ENCODE measurements around the gene SNX13. TPM values are rescaled to one million over a fixed set of nuclear protein-coding genes. Genes with fewer than 3 reads are reported as not detected.
"Not testable (repeated sequence)": the region's sequence is repeated elsewhere in the genome, so short reads cannot be mapped to it uniquely, and the experiment has no call there.

Gene SNX13
- total RNA-seq, 1 experiment from 2014 or later: 36.1 TPM

DNA sequence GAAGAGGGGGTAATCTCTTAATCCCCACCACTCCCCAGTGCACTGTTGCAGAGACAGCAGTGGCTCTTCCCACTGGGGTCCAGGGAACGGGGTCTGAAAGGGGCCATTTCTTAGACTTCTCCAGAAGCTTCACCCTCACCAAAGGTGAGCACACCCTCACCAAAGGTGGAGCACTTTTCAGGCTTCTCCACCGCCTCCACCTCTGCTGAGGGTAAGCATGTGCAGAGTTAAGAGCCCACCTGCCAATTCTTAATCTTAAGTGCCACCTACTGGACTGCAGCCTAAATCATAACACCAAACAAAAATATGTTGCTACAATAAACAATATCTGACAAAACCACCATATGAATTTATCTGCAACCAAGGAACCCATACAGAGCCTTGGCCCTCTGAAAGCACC lies 27.0 kb downstream of the SNX13 start:
- DNase-seq (ENCODE audit: low read depth): no peak

DNA sequence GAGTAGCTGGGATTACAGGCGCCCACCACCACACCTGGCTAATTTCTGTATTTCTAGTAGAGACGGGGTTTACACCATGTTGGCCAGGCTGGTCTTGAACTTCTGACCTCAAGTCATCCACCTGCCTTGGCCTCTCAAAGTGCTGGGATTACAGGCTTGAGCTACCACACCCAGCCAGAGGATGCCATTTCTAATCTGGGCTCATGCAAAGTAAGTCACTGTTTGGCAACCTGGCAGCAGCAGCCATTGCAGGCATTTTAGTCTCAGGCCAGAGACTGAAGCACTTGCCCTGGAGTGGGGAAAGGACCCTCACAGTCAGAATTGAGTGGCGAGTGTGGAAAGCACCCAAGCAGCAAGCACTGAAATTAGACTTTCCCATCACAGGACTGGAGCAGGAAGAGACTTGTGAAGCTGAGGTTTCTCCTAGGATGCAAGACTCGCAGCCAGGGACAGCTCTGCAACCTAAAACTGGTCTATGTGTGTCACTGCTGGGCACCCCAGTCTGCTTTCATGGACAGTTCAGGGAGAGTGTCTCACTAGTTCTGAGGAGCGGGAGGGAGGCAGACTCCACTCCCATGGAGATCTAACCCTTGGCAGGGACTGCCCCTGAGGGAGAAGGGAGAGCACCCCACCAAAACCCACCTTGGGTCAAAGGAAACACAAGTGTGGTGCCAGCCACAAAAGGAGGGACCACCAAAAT lies 27.6 kb downstream of the SNX13 start:
- no peak for DNase-seq (ENCODE audit: low read depth)

DNA sequence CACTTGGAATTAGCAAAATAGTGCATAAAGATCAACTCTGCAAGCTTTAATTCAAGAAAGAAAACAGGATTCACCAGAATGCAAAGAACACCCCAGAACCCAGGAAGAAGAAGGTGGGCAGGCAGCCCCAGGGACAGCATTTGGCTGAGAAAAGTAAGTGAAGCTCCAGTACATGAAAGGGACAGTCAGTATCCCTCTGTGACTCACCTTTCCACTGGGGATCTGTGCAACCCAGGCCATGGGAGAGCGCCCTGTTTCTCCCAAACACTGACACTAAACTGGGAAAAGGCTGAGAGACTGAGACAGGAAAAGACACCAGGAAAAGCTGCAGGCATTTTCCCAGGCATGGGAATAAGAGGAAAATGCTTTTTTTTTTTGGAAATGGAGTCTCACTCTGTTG lies 28.2 kb downstream of the SNX13 start:
- DNase-seq (ENCODE audit: low read depth): peak; percentile 17

DNA sequence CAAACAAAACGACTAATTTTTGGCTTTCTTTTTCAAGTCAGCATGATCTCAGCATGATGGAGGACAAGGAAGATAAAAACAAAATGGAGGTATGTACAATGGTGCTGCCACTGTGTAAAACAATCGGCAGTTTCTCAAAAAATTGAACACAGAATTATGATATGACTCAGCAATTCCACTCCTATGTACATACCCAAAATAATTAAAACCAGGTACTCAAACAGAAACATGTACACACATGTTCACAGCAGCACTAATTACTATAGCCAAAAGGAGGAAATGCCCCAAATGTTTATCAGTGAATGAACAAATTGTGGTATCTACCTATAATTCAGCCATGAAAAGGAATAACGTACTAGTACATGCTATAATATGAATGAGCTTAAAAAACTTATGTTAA lies 29.9 kb downstream of the SNX13 start:
- DNase-seq (ENCODE audit: low read depth): no peak

DNA sequence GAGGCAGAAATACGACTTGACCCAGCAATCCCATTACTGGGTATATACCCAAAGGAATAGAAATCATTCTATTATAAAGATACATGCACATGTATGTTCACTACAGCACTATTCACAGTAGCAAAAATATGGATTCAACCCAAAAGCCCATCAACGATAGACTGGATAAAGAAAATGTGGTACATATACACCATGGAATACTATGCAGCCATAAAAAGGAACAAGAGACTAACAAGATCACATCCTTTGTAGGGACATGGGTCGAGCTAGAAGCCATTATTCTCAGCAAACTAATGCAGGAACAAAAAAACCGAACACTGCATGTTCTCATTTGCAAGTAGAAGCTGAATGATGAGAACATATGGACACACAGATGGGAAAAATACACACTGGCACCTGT lies 31.0 kb downstream of the SNX13 start:
- DNase-seq (ENCODE audit: low read depth): not testable (repeated sequence)

DNA sequence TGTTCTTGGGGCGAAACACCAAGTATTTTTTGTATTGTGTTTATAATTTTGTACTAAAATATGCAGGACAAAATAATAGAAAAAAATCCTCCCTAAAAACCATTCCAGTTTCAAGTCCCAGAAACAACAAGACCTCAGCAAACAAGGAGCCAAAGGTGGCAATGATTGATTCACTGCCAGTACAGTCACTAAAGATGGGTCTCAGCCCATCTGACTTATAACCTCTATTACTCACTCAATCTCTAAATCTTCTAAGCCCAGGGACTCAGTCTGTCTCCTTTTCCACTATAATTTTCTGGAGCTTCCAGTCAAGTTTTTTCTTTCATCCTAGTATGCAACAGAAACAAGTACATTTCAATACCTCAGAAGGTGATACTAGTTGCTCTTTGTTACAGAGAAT lies 33.3 kb downstream of the SNX13 start:
- peak; percentile 70 for DNase-seq (ENCODE audit: low read depth)

DNA sequence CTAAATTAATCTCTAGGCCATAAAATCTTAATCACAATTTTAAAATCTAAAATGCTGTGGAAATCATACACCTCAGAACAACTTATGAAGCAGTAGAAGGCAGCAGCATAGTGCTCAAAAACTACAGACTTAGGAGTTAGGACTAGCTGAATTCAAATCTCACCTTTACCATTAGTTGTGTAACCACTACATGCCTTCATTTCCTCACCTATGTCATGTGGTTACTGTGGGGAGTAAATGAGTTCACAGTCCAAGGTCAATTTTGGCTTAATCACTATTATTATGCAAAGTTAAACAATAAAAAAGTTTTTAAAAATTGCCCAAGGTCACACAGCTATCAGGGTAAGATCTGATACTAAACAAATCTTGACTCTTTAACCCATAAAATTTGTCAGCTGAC lies 37.0 kb downstream of the SNX13 start:
- DNase-seq (ENCODE audit: low read depth): no peak

DNA sequence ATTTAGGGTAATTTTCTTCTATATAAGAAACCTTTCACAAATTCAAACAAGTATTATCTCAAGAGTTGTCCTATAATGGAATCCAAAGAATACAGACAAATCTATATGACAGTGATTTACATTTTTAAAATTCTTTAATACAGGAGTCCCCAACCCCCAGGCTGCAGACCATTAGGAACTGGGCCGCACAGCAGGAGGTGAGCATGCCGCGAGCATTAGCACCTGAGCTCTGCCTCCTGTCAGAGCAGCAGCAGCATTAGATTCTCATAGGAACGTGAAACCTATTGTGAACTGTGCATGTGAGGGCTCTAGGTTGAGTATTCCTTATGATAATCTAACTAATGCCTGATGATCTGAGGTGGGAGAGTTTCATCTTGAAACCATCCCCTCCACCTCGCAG lies 37.7 kb downstream of the SNX13 start:
- no peak for DNase-seq (ENCODE audit: low read depth)

DNA sequence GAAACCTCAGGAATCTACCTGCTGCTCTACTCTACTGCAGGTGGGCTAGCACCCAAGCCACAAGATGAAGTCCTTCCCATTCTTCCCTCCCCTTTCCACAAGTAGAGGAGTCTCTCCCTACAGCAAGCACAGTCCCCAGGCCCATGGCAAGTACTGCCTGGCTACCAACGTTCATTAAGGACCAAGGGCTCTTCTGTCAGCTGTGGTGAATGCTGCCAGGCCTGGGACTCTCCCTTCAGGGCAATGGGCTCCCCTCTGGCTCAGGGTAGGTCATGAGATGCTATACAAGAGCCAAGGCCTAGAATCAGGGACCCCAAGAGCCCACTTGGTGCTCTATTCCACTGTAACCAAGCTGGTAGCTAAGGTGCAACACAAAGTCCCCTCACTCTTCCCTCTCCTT lies 39.8 kb downstream of the SNX13 start:
- no peak for DNase-seq (ENCODE audit: low read depth)

DNA sequence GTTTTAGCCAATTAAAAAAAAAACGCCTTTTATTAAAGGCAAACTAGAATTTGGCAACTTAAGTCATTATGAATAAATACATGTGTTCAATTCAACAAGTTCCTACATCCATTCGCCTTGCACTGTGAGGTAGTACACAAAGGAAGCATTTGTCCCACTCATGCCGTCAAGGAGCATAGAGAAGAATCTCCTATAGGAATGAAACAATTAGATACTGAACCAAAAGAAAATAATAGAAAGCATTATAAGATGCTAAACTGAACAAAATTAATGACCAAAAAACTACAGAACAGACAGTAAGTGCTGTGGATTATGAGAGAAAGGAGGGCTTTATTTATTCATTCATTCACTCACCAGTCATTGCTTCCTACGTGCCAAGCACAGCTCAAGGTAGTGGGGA lies 42.2 kb downstream of the SNX13 start:
- no peak for DNase-seq (ENCODE audit: low read depth)

DNA sequence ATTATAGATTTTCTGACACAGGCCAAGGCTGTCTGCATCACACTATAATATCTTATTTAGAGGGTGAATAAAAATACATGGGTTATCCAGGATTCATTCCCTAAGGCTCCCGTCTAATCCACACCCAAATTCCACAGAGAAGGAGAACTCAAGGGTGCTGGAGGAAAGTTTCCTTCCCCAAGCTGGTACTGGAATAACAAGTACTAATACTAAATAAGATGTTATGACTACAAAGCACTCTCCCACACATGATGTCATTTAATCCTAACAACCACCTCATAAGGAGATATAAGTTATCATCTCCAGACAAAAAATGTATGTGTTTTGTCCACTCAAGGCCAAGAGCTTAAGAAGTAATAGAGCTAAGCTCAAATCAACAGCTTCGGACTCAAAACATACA lies 53.0 kb downstream of the SNX13 start:
- DNase-seq (ENCODE audit: low read depth): no peak

DNA sequence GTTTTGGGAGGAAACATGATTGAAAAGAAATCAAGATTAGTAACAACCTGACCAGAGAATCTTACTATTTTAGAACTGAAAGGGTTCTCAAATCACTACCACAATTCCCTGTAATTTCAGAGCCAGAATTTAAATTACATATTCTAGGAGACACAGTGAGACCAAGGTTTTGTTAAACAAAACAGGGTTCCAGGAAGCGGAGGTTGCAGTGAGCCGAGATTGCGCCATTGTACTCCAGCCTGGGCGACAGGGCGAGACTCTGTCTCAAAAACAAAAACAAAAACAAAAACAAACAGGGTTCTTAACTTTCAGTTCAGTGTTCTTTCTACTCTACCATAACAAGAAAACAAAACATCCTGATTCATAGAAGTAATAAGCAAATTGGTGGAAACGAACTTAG lies 57.6 kb downstream of the SNX13 start:
- DNase-seq (ENCODE audit: low read depth): no peak

DNA sequence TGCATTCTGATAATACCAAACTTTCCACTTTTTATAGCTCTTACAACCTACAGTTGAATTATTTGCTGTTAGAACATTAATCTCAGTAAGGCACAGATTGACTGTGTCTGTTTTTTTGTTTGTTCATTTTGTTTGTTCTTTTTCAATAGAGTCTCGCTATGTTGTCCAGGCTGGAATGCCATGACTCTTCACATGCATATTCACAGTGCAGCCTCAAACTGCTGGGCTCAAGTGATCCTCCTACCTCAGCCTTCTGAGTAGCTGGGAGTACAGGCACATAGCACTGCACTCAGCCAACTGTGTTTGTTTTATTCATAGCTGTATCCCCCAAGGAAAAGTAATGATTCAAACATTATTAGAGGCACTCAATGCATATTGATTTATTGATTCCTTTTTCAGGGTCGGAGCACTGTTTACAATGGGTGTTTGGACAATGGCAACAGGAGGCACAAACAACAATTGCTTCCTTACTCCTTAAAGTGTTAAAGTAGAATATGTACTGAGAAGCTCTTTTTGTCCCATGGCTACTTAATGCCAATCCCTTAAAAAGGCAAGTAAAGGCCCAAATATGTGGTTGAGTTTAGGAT lies 61.1 kb downstream of the SNX13 start:
- DNase-seq (ENCODE audit: low read depth): no peak

DNA sequence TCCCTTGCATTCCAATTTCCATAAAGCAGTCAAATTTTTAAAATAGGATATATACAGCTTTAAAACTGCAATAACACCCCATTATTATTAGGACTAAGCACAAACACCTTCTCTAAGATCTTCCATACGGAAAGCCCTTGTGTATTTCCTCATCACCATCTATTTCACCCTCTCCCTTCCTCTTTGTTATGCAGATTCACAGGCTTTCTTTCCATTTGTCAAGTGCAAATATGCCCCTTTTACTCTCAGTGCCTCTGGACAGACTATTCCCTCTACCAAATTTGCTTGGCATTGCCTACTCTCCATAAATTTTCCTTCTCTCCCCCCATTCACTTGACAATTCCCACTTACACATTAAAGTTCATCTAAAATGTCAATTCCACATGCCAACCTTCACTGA lies 61.7 kb downstream of the SNX13 start:
- DNase-seq (ENCODE audit: low read depth): no peak

DNA sequence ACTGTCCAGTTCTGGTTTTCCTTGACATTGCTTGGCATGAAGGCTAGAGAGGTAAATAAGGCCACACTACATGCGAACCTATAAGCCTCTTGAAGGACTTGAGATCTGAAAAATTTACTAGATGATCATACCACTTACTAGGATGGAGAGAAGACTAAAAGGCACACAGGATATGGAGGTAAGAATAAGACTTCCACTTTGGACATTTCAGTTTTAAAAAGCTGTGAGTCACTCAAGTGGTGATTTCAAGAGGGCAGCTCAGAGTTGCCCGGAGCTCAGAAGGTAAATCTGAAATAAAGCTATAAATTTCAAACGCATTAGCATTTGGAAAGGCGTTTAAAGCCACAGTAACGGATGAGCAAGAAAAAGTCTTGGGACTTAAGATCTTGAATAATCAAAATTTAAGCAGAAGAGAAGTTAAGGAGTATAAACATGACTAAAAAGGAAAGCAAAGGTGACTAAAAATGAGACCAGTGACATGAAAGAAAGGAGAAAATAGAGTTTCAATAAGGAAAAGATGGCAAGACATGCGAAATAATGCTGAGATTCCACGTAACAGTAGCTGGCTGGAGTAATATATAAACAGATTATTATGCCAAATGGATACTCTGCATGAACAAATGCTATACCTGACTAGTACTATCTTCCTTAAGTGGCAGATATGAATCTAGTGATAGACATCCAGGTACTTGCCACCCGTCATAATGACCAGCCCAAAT lies 68.3 kb downstream of the SNX13 start:
- no peak for DNase-seq (ENCODE audit: low read depth)

DNA sequence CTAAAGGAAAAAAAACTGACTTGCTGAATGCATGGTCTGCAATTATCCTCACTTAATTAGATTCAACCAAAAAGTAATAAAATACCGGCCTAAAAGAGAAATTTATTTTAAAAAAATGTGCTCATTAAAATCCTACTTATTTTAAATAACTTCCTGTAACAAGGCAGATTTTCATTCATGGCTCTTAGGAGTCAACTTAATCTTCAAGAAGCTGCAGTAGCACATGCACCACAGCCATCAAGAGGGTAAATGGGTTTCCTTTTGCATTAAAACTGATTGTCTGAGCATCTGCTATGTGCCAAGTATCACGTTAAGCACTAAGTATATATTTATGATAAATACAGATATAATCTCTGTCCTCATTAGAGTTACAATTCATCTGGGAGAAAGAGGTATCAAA lies 69.9 kb downstream of the SNX13 start:
- no peak for DNase-seq (ENCODE audit: low read depth)

DNA sequence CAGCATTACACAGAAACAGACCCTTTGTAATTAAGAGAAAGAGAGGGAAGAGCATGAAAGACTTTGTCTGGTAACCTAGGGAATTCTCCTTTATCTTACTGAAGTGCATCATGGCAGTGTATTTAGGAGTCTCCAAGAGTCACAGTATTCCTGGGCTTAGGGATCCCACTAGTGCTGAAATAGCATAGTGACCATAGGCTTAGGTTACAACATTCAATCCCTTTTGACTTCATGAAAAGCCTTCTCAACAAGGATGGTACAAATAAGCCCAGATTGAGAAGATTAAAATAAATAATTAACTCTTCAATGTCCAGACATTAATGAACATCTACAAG lies 76.5 kb downstream of the SNX13 start:
- DNase-seq (ENCODE audit: low read depth): no peak

DNA sequence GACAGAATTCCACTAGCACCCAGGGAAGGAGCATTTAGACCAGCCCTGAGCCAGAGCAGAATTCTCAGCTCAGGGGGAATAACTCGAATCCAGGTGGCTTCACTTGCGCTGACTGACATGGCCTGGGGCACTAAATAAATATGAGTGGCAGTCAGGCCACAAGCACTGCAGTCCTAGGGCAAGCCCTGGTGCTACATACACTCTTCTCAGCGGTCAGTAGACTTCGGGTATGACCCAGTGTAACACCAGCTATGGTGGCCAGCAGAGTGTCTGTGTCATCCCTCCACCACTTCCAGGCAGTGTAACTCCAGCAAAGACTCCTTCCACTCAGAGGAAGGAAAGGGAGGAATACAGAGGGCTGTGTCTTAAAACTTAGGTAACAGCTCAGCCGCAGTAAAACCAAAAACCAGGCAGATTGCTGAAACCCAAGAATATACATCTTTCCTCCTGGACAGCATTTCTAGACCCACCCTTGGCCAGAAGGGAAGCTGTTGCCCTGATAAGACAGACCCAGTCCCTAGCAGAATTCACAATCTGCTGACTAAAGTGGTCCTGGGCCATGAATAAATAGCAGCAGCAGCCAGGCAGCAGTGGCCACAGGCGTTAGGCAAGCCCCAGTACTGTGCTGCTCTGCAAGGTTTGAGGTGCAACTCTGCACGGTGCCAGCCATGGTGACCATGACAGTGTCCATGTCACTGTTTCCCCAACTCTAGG lies 77.0 kb downstream of the SNX13 start:
- no peak for DNase-seq (ENCODE audit: low read depth)

DNA sequence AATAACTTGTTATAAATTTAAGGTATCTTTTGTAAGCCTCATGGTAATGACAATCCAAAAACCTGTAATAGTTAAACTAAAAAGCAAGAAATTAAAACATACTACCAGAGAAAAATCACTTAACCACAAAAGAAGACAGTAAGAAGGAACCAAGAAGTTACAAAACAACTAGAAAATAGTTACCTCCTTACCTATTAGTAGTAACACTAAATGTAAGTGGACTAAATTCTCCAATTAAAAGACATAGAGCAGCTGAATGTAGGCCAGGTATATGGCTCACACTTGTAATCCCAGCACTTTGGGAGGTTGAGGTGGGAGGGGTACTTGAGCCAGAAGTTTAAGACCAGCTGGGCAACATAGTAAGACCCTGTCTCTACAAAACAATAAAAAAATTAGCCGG lies 84.0 kb downstream of the SNX13 start:
- DNase-seq (ENCODE audit: low read depth): no peak

DNA sequence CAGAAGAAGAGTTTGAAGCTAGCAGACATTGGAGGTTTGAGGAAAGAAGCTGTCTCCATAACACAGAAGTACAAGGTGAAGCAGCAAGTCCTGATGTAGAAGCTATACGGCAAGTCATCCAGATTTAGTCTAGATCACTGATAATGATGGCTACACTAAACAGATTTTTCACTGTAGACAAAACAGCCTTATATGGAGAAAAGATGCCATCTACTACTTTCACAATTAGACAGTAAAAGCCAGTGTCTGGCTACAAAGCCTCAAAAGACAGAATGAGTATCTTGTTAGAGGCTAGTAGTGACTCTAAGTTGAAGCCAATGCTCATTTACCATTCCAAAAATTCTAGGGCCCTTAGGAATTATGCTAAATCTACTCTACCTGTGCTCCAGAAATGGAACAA lies 85.1 kb downstream of the SNX13 start:
- no peak for DNase-seq (ENCODE audit: low read depth)

DNA sequence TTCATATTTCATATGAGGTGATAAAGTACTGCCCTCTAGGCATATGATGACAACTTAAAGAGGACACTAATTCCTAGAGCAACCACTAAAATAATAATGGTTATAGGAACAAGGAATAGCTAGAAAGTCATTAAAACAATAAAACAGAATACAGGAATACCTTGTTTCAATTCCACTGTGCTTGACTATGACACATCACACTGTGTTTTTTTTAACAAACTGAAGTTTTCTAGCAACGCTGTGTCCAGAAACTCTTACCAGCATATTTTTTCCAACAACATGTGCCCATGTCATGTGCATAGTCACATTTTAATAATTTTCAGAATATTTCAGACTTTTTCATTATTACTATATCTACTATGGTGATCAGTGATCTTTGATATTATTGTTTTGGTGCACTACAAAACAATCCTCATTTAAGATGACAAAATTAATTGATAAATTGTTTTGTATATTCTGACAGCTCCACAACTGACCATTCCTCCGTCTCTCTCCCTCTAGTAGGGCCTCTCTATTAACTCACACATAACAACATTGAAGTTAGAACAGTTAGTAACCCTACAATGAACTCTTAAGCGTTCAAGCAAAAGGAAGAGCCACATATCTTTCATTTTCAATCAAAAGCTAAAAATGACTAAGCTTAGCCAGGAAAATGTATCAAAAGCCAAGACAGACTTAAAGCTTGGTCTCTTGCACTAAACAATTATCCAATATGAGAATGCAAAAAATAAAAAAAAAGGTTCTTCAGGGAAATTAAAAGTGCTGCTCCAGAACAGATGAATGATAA lies 85.8 kb downstream of the SNX13 start:
- no peak for DNase-seq (ENCODE audit: low read depth)

DNA sequence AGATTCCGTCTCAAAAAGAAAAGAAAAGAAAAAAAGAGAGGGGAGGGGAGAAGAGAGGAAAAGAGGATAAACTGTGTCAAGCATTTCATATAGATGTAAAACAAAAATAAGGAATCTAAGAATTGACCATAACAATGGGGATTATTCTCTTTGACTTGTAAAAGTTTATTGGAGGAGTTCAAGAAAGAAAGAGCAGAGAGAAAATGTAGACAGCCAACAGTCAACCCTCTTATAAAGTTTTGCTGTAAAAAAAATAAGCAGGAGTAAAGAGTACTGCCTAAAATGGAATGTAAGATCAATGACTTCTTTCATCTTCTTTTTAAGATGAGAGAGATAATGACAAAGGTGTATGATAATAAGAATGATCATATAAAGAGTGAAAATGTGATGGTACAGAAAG lies 87.9 kb downstream of the SNX13 start:
- no peak for DNase-seq (ENCODE audit: low read depth)
